Measurements from ENCODE around the gene DRP2.

GRCh38 chrX:101217689-101218088, 1.9 kb upstream of the DRP2 start:
- TF ChIP-seq POLR2A (IDR thresholded peaks at IDR 0.05), result no peak
- TF ChIP-seq CTCF (IDR thresholded peaks at IDR 0.05), result no peak

All from Peyer's patch (tissue), 4 donors.